ENCODE results near the gene ZNF10. TPM values are rescaled to one million over a fixed set of nuclear protein-coding genes. Genes with fewer than 3 reads are reported as not detected.
A peak's percentile ranks its signal among the peaks of the same experiment; 100 is the strongest.

The ZNF10 gene
- total RNA-seq, 1 donor from 2014 or later: 5.4 TPM

GRCh38 chr12:133181238-133181959, 51.0 kb downstream of the ZNF10 start, which contains the start of gene ZNF268:
Gene ZNF268 (plus strand): TSS chr12:133181495. CDS start chr12:133181998, 503 bp downstream.
- intact Hi-C loops (cut with DNase I): loop anchor here (1.0 kb wide), 3 partner anchors 51 to 195 kb away; partner anchors contain the start of genes ZNF10, ZNF140, ZNF26 and ZNF891
- ATAC-seq (peak; percentile 98), DNase-seq (ENCODE audit: missing footprints) (peak; percentile 94)

GRCh38 chr12:133190176-133190575, 59.7 kb downstream of the ZNF10 start:
- no peak for ATAC-seq
- no peak for DNase-seq (ENCODE audit: missing footprints)
- intact Hi-C loops (cut with DNase I): no loop called here

DNA sequence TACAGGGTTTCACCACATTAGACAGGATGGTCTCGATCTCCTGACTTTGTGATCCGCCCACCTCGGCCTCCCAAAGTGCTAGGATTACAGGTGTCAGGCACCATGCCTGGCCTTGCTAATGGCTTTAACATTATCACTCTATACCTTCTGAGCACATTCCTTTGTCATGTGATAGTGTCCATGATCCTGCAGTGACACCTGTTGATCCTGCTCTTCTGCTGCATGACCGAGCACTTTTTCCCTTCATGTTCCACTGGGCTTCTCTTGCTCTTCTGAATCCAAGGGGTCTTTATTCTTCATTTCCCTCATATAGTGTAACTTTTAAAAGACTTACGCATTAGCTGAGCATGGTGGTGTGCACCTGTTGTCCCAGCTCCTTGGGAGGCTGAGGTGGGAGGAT, 62.4 kb downstream of the ZNF10 start:
- intact Hi-C loops (cut with DNase I): no loop called here
- no peak for ATAC-seq
- no peak for DNase-seq (ENCODE audit: missing footprints)

- ATAC-seq (no peak), DNase-seq (ENCODE audit: missing footprints) (no peak)
- intact Hi-C loops (cut with DNase I): no loop called here
Measured at GRCh38 chr12:133201888-133202287, 71.5 kb downstream of the ZNF10 start.

DNA sequence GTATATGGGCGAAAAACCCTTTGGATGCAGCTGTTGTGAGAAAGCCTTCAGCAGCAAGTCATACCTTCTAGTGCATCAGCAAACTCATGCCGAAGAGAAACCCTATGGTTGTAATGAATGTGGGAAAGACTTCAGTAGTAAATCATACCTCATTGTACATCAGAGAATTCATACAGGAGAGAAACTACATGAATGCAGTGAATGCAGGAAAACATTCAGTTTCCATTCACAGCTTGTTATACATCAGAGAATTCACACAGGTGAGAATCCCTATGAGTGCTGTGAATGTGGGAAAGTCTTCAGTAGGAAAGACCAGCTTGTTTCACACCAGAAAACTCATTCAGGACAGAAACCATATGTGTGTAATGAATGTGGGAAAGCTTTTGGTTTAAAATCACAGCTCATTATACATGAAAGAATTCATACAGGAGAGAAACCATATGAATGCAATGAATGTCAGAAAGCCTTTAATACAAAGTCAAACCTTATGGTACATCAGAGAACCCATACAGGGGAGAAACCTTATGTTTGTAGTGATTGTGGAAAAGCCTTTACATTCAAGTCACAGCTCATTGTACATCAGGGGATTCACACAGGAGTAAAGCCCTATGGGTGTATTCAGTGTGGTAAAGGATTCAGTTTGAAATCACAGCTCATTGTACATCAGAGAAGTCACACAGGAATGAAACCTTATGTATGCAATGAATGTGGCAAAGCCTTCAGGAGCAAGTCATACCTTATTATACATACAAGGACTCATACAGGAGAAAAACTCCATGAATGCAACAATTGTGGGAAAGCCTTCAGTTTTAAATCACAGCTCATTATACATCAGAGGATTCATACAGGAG, 72.3 kb downstream of the ZNF10 start:
- intact Hi-C loops (cut with DNase I): no loop called here
- ATAC-seq (no peak), DNase-seq (ENCODE audit: missing footprints) (no peak)

DNA sequence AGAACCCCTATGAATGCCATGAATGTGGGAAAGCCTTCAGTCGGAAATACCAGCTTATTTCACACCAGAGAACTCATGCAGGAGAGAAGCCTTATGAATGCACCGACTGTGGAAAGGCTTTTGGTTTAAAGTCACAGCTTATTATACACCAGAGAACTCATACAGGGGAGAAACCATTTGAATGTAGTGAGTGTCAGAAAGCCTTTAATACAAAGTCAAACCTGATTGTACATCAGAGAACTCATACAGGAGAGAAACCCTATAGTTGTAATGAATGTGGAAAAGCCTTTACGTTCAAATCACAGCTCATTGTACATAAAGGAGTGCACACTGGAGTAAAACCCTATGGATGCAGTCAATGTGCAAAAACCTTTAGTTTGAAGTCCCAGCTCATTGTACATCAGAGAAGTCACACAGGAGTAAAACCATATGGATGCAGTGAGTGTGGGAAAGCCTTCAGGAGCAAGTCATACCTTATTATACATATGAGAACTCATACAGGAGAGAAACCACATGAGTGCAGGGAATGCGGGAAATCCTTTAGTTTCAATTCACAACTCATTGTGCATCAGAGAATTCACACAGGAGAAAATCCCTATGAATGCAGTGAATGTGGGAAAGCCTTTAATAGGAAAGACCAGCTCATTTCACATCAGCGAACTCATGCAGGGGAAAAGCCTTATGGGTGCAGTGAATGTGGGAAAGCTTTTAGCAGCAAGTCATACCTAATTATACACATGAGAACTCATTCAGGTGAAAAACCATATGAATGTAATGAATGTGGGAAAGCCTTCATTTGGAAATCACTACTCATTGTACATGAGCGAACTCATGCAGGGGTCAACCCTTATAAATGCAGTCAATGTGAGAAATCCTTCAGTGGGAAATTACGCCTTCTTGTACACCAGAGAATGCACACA, 73.2 kb downstream of the ZNF10 start:
- ATAC-seq: no peak
- intact Hi-C loops (cut with DNase I): no loop called here

GRCh38 chr12:133204264-133204603, 73.8 kb downstream of the ZNF10 start:
- DNase-seq (ENCODE audit: missing footprints) (no peak), ATAC-seq (no peak)
- intact Hi-C loops (cut with DNase I): no loop called here

More for the DNA sequence above, 73.2 kb downstream of the ZNF10 start:
- DNase-seq (ENCODE audit: missing footprints): no peak

DNA sequence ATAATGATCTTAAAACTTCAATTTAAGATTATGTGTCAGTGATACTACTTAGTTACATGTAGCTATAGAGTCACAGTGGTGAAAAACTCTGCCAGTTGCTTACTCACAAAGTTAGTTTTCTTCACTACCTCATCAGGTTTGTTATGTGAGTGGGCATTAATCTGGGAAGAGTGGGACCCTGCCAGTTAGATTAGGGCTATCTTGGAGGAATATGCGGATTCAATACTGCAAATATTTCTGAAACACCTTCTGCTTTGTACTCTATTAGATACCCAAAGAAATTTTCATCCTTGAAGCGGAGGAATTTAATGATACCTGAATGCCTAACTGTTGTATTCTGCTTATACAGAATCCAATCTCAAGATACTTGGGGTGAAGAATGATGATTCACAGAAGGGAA, 76.0 kb downstream of the ZNF10 start:
- intact Hi-C loops (cut with DNase I): no loop called here
- no peak for ATAC-seq
- DNase-seq (ENCODE audit: missing footprints): no peak

Other genes starting within 250 kb of the ZNF10 start
- gene CHFR, start 243.0 kb upstream of the ZNF10 start, total RNA-seq: 14.1 TPM
- gene ZNF605, start 174.3 kb upstream of the ZNF10 start, total RNA-seq: 13.1 TPM
- gene ZNF26, start 144.3 kb upstream of the ZNF10 start, total RNA-seq: 4.4 TPM
- gene ZNF84, start 93.1 kb upstream of the ZNF10 start, total RNA-seq: 15.1 TPM
- 6.3 TPM for gene ZNF140, start 49.7 kb upstream of the ZNF10 start, total RNA-seq
- gene ZNF891, start 353 bp upstream of the ZNF10 start, total RNA-seq: 1.2 TPM
- gene ZNF268, start 50.9 kb downstream of the ZNF10 start, total RNA-seq: 6.8 TPM
- gene ANHX, start 105.2 kb downstream of the ZNF10 start, total RNA-seq: not detected